ENCODE measurements around the gene TSC22D1. TPM values are rescaled to one million over a fixed set of nuclear protein-coding genes. Genes with fewer than 3 reads are reported as not detected.

The TSC22D1 gene
- total and polyA plus RNA-seq, 2 of the 4 experiments (the other 2 are of a cell fraction), result 30.8 to 42.2 TPM

- Histone ChIP-seq H2AFZ (replicated peaks; ENCODE audit: low read length, poor library complexity) (no peak overlapping the region), H3K14ac (replicated peaks; ENCODE audit: low read depth, low read length) (no peak overlapping the region), H3K27ac (ENCODE audit: insufficient read depth, low read length) (no peak overlapping the region), H2BK15ac (ENCODE audit: low read depth, low read length) (no peak overlapping the region), H3K56ac (ENCODE audit: extremely low read depth, insufficient read depth, low read length) (no peak overlapping the region), H4K8ac (ENCODE audit: low read depth in 2 of 2, low read length in 2 of 2) (no peak overlapping the region), H3K9me3 (ENCODE audit: control insufficient read depth, insufficient read depth, low read length) (no peaks in the 10 kb centered on the region), H3K9me1 (ENCODE audit: insufficient read depth, low read length) (peaks cover 2% of the 10 kb centered on the region), H3K27me3 (ENCODE audit: control insufficient read depth, insufficient read depth, low read length) (no peaks in the 10 kb centered on the region), H3K4me2 (ENCODE audit: low read depth, low read length) (no peak overlapping the region), H2BK5ac (ENCODE audit: low read depth, low read length, poor library complexity, severe bottlenecking) (no peak overlapping the region), H3K4me3 (ENCODE audit: insufficient read depth, low read depth, low read length) (no peak overlapping the region), H4K91ac (ENCODE audit: insufficient read depth, low read depth, low read length) (no peak overlapping the region), H3K79me1 (ENCODE audit: low read depth in 1 of 2, low read length in 2 of 2) (peaks cover 7 to 22% of the 10 kb centered on the region in 2 experiments), H2BK120ac (ENCODE audit: low read depth, low read length) (no peak overlapping the region), H3K18ac (ENCODE audit: low read depth, low read length) (no peak overlapping the region), H4K20me1 (ENCODE audit: insufficient read depth, low read length) (no peaks in the 10 kb centered on the region; the same call in 1 of the 2 replicates), H3K4me1 (ENCODE audit: control insufficient read depth, insufficient read depth, low read length) (no peaks in the 10 kb centered on the region), H3K23ac (ENCODE audit: low read depth, low read length) (no peak overlapping the region), H2AK5ac (ENCODE audit: low read depth, low read length) (no peak overlapping the region), H3K36me3 (ENCODE audit: control insufficient read depth, insufficient read depth, low read length) (peaks cover 6% of the 10 kb centered on the region), H4K5ac (ENCODE audit: low read depth, low read length) (no peak overlapping the region), H2AK9ac (replicated peaks; ENCODE audit: low read depth, low read length, poor library complexity) (no peak overlapping the region), H2BK20ac (ENCODE audit: low read depth, low read length) (no peak overlapping the region), H3K4ac (ENCODE audit: low read depth, low read length) (no peak overlapping the region), H3K9ac (ENCODE audit: low read depth, low read length) (no peak overlapping the region)
- ChIA-PET CTCF (interaction anchor here (0.6 kb wide), 1 partner anchor 32 kb away, joined by 3 read pairs; no protein-coding TSS in a partner anchor), POLR2A (ENCODE audit: unreplicated experiment) (no interaction called here)
- DNase-seq, result no peak
- no TSS peak for BruUV-seq (replicated peaks)
- in situ Hi-C loops (cut with MboI; ENCODE audit: low sequenced_read_pairs), result no loop called here
- no CpG with 5 or more reads among the region's 1 CpG for WGBS, 2 experiments (ENCODE audit: extremely low coverage in 2 of 2, insufficient read length in 1 of 2)
- intact Hi-C loops (cut with micrococcal nuclease), result no loop called here
- no peak for ATAC-seq (ENCODE audit: low read depth)
- TF ChIP-seq MXI1 (IDR thresholded peaks at IDR 0.05; ENCODE audit: borderline replicate concordance, low read depth, low read length) (no peak), MAFK (IDR thresholded peaks at IDR 0.05; ENCODE audit: low read depth, low read length) (no peak), USF2 (IDR thresholded peaks at IDR 0.05; ENCODE audit: low read depth, low read length) (no peak), BHLHE40 (IDR thresholded peaks at IDR 0.05; ENCODE audit: low read depth, low read length) (no peak), NFE2L2 (IDR thresholded peaks at IDR 0.05; ENCODE audit: low read depth, low read length) (no peak), RFX5 (IDR thresholded peaks at IDR 0.05; ENCODE audit: low read depth, low read length) (no peak), POLR2A (IDR thresholded peaks at IDR 0.05; ENCODE audit: low read depth, low read length) (no peak), ELK1 (IDR thresholded peaks at IDR 0.05; ENCODE audit: borderline replicate concordance, low read depth, low read length) (no peak), CHD1 (IDR thresholded peaks at IDR 0.05; ENCODE audit: low read depth, low read length) (no peak), CTCF (conservative IDR thresholded peaks at IDR 0.05; ENCODE audit: low read depth, low read length) (no peak)
- dilution Hi-C loops (cut with HindIII; ENCODE audit: low sequenced_read_pairs, unreplicated experiment), result no loop called here
Observed at GRCh38 chr13:44541601-44542000, 34.5 kb downstream of the TSC22D1 start.

Data from IMR-90 (cell line).